Activated CD8-positive, alpha-beta memory T cell treated with anti-CD3 and anti-CD28 coated beads, Interleukin-2, amount 10 ng/mL, durations not matched to agents 7 days and 5 days (primary cell): ENCODE results near the gene JAK1. TPM values are rescaled to one million over a fixed set of nuclear protein-coding genes. Genes with fewer than 3 reads are reported as not detected.
A peak's percentile ranks its signal among the peaks of the same experiment; 100 is the strongest.
"Not testable (repeated sequence)": the region's sequence is repeated elsewhere in the genome, so short reads cannot be mapped to it uniquely, and the experiment has no call there.

Experiments used
- ATAC-seq: fragments of 150-1000 bp; cut with Tn5 transposase; one replicate; pipeline ENCODE4 v1.10.0; 2021; ENCODE audit warnings: moderate library complexity
- CTCF ChIA-PET: fragments of 350-600 bp; sonication (Branson Sonifier 250); formaldehyde crosslinking; loops from one replicate; lab custom pipeline; 2021; ENCODE audit warnings: antibody characterized with exemption; lab: Charles Lee
- DNase-seq: peaks from one replicate; pipeline ENCODE4 v3.0.0-alpha.2; 2020
- H3K27ac Mint-ChIP-seq: one replicate; pipeline ENCODE4 v1.8.0; 2021; ENCODE audit warnings: mild to moderate bottlenecking, mixed read lengths
- H3K27me3 Mint-ChIP-seq: one replicate; pipeline ENCODE4 v1.8.0; 2021; ENCODE audit warnings: mixed read lengths
- H3K36me3 Mint-ChIP-seq: one replicate; pipeline ENCODE4 v1.8.0; 2021; ENCODE audit warnings: mild to moderate bottlenecking, mixed read lengths
- H3K4me1 Mint-ChIP-seq: one replicate; pipeline ENCODE4 v1.8.0; 2021; ENCODE audit warnings: mixed read lengths
- H3K4me3 Mint-ChIP-seq: one replicate; pipeline ENCODE4 v1.8.0; 2021; ENCODE audit warnings: mild to moderate bottlenecking, moderate library complexity, mixed read lengths
- H3K9me3 Mint-ChIP-seq: one replicate; pipeline ENCODE4 v1.8.0; 2022; ENCODE audit warnings: low read depth, mixed read lengths
- total RNA-seq, 2 experiments: library from RNA; stranded (reverse); gene quantifications; one replicate each; pipeline ENCODE4 v1.2.3, GENCODE V29; 2021

Gene JAK1
- total RNA-seq, 2 experiments from 2014 or later, result 166 to 173 TPM

DNA sequence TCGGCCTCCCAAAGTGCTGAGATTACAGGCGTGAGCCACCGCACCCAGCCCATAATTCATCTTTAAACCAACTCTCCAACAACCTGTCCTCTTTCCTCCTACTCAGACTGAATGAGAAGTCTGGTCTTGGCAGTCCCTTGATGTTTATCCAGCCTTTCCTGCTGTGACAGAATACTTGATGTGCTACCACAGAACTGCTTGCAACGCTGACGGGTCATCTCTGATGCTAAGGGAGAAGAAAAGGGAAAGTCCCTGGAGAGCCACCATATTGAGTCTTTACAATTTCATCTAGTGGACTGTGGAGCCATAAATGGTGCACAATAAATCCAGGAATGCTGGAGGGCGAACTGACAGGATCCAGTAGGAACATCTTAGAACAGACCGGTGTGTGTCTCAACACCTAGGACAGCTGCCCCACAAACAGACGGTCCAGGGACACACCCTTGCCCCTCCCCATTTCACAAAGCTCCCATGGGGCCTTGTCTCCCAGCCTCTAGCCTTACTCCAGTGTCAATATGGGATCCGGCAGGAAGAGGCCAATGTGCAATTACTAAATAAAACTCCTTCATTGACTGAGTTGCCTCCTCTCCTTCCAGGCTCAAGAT lies 30.7 kb downstream of the JAK1 start:
- H3K27me3 Mint-ChIP-seq, result no peaks in the 10 kb centered on the region
- H3K4me1 Mint-ChIP-seq, result peaks cover 15% of the 10 kb centered on the region
- peaks cover 31% of the 10 kb centered on the region for H3K36me3 Mint-ChIP-seq
- ATAC-seq (no peak), DNase-seq (no peak)
- H3K9me3 Mint-ChIP-seq, result peaks cover 4% of the 10 kb centered on the region
- CTCF ChIA-PET, result no interaction called here
- H3K27ac Mint-ChIP-seq, result no peak overlapping the region
- H3K4me3 Mint-ChIP-seq, result no peak overlapping the region

GRCh38 chr1:64934878-64935275 lies 31.5 kb downstream of the JAK1 start:
- Mint-ChIP-seq H3K4me1 (peaks cover 16% of the 10 kb centered on the region), H3K27ac (no peak overlapping the region), H3K4me3 (no peak overlapping the region), H3K9me3 (peaks cover 4% of the 10 kb centered on the region), H3K27me3 (no peaks in the 10 kb centered on the region), H3K36me3 (peaks cover 29% of the 10 kb centered on the region)
- CTCF ChIA-PET, result no interaction called here
- DNase-seq, result no peak
- ATAC-seq, result no peak

DNA sequence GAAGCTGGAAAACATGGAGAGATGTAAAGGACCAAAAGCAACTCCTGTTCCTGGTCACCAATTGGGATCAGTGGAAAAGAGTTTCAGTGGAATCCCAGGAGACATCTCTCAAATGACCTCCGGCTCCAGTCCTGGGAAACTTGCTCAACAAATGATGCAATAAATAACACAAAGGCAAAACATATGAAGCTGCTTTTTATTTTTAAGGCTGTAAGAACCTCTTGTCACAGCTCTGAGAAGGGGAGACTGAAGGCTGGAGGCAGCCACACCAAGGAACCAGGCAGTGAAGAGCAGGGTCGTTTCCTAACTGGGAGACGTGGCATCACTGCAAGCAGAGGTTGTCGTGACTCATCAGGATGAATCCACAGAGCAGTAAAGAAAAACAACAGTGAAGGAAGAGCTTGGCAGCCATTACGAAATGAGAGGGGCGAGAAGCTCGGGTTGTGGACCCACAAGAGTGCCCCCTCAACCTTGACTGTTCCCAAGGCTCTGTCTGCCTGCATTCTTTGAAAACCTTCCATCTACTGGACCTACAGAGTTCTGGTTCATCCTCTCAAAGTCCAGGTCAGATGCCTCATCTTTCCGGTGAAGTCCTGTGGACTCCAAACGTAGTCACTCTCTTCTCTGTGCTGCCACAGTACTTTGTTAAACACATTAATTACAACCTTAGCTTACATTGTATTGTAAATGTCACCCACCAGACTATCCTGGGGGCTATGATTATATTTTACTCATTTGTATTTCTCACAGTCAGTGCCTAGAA lies 32.1 kb downstream of the JAK1 start:
- Mint-ChIP-seq H3K36me3 (peaks cover 30% of the 10 kb centered on the region), H3K27ac (no peak overlapping the region), H3K9me3 (peaks cover 4% of the 10 kb centered on the region), H3K4me1 (peaks cover 16% of the 10 kb centered on the region), H3K27me3 (no peaks in the 10 kb centered on the region), H3K4me3 (no peak overlapping the region)
- DNase-seq, result no peak
- ATAC-seq, result no peak
- CTCF ChIA-PET, result no interaction called here

DNA sequence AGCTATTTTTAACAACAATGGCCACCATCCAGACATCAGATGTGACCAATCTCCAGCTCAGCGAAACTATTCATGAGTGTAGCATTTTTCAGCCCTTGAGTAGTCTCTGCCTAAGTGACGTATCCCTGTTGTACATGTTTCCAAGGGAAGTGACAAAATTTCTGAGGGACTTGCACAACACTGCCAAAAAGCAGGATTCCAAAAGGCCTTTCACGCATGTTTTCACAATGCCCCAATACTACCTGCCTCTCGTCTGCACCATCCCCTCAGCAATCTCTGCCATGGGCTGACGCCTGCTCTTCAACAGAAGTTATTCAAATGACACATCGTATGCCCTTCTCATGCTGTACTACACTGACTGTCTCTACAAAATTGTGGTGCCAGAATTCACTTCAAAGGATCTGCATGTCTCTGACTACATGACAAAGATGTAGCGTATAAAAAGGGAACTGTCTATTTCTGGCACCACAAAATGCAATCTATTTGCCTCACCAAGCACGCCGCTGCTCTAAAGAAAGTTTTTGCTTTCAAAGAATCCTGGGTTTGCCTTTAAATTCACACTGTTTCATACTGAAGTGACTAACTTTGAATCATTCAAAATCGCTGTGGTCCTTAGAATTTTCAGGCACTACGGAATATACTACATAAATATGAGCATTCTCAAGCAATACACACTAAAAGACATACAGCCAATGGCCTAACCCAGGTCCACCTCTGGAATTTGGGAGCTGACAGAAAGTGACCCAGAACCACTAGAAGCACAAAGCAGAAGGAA lies 32.9 kb downstream of the JAK1 start:
- H3K4me3 Mint-ChIP-seq, result no peak overlapping the region
- DNase-seq, result no peak

GRCh38 chr1:64932962-64933295 lies 33.4 kb downstream of the JAK1 start:
- Mint-ChIP-seq H3K4me1 (peaks cover 26% of the 10 kb centered on the region), H3K4me3 (no peak overlapping the region), H3K27me3 (no peaks in the 10 kb centered on the region), H3K9me3 (no peaks in the 10 kb centered on the region), H3K27ac (no peak overlapping the region), H3K36me3 (peaks cover 22% of the 10 kb centered on the region)
- DNase-seq, result no peak
- CTCF ChIA-PET, result no interaction called here
- no peak for ATAC-seq

More for the DNA sequence above, 32.9 kb downstream of the JAK1 start:
- Mint-ChIP-seq H3K4me1 (peaks cover 22% of the 10 kb centered on the region), H3K27me3 (no peaks in the 10 kb centered on the region), H3K36me3 (peaks cover 26% of the 10 kb centered on the region), H3K27ac (no peak overlapping the region), H3K9me3 (peaks cover 3% of the 10 kb centered on the region)
- no peak for ATAC-seq
- CTCF ChIA-PET, result no interaction called here

GRCh38 chr1:64930640-64931039 lies 35.7 kb downstream of the JAK1 start:
- H3K4me3 Mint-ChIP-seq, H3K27me3 Mint-ChIP-seq, CTCF ChIA-PET, H3K27ac Mint-ChIP-seq, H3K9me3 Mint-ChIP-seq, ATAC-seq, DNase-seq: not testable (repeated sequence)
- Mint-ChIP-seq H3K4me1 (peaks cover 35% of the 10 kb centered on the region), H3K36me3 (peaks cover 21% of the 10 kb centered on the region)

DNA sequence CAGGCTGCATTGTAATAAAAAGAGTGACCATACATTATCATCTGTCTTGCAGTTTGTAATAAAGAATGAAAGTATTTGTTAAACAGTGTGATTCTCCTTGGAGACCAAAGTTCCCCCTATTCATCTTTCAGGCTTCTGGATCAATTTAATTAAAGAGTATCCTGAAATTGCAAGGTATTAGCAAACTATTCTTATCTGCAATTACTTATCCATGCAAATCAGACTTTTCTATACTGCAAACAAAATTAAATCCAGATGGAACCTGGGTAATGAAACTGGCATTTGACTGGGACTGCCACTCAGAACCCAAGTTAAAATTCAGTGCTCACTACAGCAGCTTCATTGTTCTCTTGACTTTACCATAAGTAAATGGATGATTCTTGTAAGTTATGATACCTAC lies 37.1 kb downstream of the JAK1 start:
- DNase-seq (no peak), ATAC-seq (no peak)
- no peak overlapping the region for H3K4me3 Mint-ChIP-seq
- H3K27me3 Mint-ChIP-seq, result no peaks in the 10 kb centered on the region
- H3K27ac Mint-ChIP-seq, result no peak overlapping the region
- H3K36me3 Mint-ChIP-seq, result peaks cover 25% of the 10 kb centered on the region
- H3K9me3 Mint-ChIP-seq, result no peaks in the 10 kb centered on the region
- peaks cover 37% of the 10 kb centered on the region for H3K4me1 Mint-ChIP-seq
- CTCF ChIA-PET, result no interaction called here

GRCh38 chr1:64928325-64928724 lies 38.0 kb downstream of the JAK1 start:
- Mint-ChIP-seq H3K9me3 (no peaks in the 10 kb centered on the region), H3K27ac (no peak overlapping the region), H3K27me3 (no peaks in the 10 kb centered on the region), H3K4me1 (peaks cover 41% of the 10 kb centered on the region), H3K4me3 (no peak overlapping the region), H3K36me3 (peaks cover 25% of the 10 kb centered on the region)
- CTCF ChIA-PET, result no interaction called here
- DNase-seq, result no peak
- ATAC-seq, result no peak

GRCh38 chr1:64925594-64925993 lies 40.8 kb downstream of the JAK1 start:
- H3K27ac Mint-ChIP-seq, result no peak overlapping the region
- H3K27me3 Mint-ChIP-seq, result no peaks in the 10 kb centered on the region
- no peak overlapping the region for H3K4me3 Mint-ChIP-seq
- no peak for ATAC-seq
- no peaks in the 10 kb centered on the region for H3K9me3 Mint-ChIP-seq
- H3K4me1 Mint-ChIP-seq, result peaks cover 64% of the 10 kb centered on the region
- no peak for DNase-seq
- CTCF ChIA-PET, result no interaction called here
- peaks cover 18% of the 10 kb centered on the region for H3K36me3 Mint-ChIP-seq

- ATAC-seq (peak; percentile 34), DNase-seq (peak; percentile 49)
- no peaks in the 10 kb centered on the region for H3K27me3 Mint-ChIP-seq
- H3K27ac Mint-ChIP-seq, result peak overlapping the region; percentile 3
- CTCF ChIA-PET, result interaction anchor here (0.8 kb wide), 1 partner anchor 9 kb away, joined by 3 read pairs; no protein-coding TSS in a partner anchor
- peaks cover 17% of the 10 kb centered on the region for H3K36me3 Mint-ChIP-seq
- no peaks in the 10 kb centered on the region for H3K9me3 Mint-ChIP-seq
- peaks cover 58% of the 10 kb centered on the region for H3K4me1 Mint-ChIP-seq
- no peak overlapping the region for H3K4me3 Mint-ChIP-seq
Measured at GRCh38 chr1:64923294-64923718, 43.0 kb downstream of the JAK1 start.

DNA sequence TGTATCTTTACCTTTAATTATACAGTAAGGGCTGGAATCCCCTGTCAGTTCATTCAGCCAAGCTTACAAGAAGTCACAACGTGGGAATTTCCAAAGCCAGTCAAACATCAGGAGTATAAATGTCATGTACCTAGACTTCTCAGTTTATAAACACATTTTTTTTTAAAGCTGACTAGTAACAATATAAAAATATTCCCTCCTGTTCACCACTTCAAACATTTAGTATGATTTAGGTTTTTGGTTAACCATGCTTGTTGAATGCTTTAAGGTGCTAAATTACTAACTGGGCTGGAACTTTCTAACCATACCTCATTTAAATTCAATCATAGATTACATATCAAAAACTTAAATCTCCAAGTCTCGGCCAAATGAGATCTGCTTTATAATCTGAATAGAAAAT lies 44.0 kb downstream of the JAK1 start:
- H3K4me3 Mint-ChIP-seq, result no peak overlapping the region
- no peaks in the 10 kb centered on the region for H3K27me3 Mint-ChIP-seq
- peaks cover 62% of the 10 kb centered on the region for H3K4me1 Mint-ChIP-seq
- CTCF ChIA-PET, result interaction anchor here (2.1 kb wide), 1 partner anchor 28 kb away, joined by 7 read pairs; no protein-coding TSS in a partner anchor
- DNase-seq (no peak), ATAC-seq (peak; percentile 42)
- peaks cover 17% of the 10 kb centered on the region for H3K36me3 Mint-ChIP-seq
- no peaks in the 10 kb centered on the region for H3K9me3 Mint-ChIP-seq
- no peak overlapping the region for H3K27ac Mint-ChIP-seq

- CTCF ChIA-PET, result interaction anchor here (2.1 kb wide), 1 partner anchor 28 kb away, joined by 7 read pairs; no protein-coding TSS in a partner anchor
- Mint-ChIP-seq H3K27ac (no peak overlapping the region), H3K4me3 (no peak overlapping the region), H3K4me1 (peaks cover 66% of the 10 kb centered on the region), H3K27me3 (no peaks in the 10 kb centered on the region), H3K9me3 (no peaks in the 10 kb centered on the region), H3K36me3 (peaks cover 12% of the 10 kb centered on the region)
- DNase-seq, result no peak
- no peak for ATAC-seq
Measured at GRCh38 chr1:64921771-64922170, 44.6 kb downstream of the JAK1 start.

DNA sequence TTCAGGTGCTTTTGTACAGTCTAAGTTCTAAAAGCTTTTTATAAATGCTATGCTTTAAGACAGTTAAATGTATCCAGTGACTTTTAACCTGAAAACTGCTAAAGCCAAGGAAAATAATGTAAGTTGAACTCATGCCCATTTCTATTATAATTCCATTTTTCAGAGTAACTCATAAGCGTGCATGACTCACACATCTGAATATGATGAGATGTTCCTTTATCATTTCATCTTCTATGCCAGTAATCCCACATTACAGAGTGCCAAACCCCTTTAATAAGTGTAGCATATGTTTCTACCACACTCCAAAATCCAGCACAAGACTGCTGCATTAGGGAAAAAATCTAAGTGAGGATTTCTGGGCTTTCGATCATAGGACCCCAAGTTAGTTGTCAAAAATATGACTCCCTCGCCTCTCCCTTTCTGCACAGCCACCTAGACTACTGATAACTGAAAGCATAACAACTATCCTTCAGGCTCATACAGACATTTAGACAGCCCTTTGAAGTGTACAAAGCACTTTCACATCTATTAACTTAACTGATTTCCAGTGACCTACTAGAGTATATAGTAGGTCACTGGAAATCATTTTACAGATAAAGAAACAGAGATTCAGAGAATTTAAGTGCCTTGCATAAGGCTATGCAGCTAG lies 45.3 kb downstream of the JAK1 start:
- H3K4me3 Mint-ChIP-seq, result no peak overlapping the region
- ATAC-seq (no peak), DNase-seq (no peak)
- H3K4me1 Mint-ChIP-seq, result peaks cover 66% of the 10 kb centered on the region
- no peaks in the 10 kb centered on the region for H3K9me3 Mint-ChIP-seq
- no peak overlapping the region for H3K27ac Mint-ChIP-seq
- H3K27me3 Mint-ChIP-seq, result no peaks in the 10 kb centered on the region
- CTCF ChIA-PET, result interaction anchor here (2.1 kb wide), 1 partner anchor 27 kb away, joined by 7 read pairs; no protein-coding TSS in a partner anchor
- peaks cover 11% of the 10 kb centered on the region for H3K36me3 Mint-ChIP-seq
